ENCODE measurements around the gene WNT11.

GRCh38 chr11:76236092-76236999 is 30.0 kb upstream of the WNT11 start:
- TF ChIP-seq CTCF (IDR thresholded peaks at IDR 0.05) (no peak), POLR2A (IDR thresholded peaks at IDR 0.05) (no peak)
